Activated CD4-positive, alpha-beta T cell treated with anti-CD3 and anti-CD28 coated beads, Interleukin-2, amount 10 ng/mL, durations not matched to agents 7 days and 5 days (primary cell): ENCODE results near the gene ZNF385A. TPM values are rescaled to one million over a fixed set of nuclear protein-coding genes. Genes with fewer than 3 reads are reported as not detected.

Experiments used
- CTCF ChIA-PET: fragments of 350-600 bp; sonication (Branson Sonifier 250); formaldehyde crosslinking; loops from one replicate; lab custom pipeline; 2021; ENCODE audit warnings: antibody characterized with exemption; lab: Charles Lee
- POLR2A ChIA-PET: fragments of 350-600 bp; sonication (Branson Sonifier 250); formaldehyde crosslinking; loops from one replicate; lab custom pipeline; 2021; ENCODE audit warnings: antibody characterized with exemption; lab: Charles Lee
- DNase-seq: peaks from one replicate; pipeline ENCODE4 v3.0.0-alpha.2; 2020
- H3K27ac Mint-ChIP-seq: one replicate; pipeline ENCODE4 v1.8.0; 2021; ENCODE audit warnings: mild to moderate bottlenecking, moderate library complexity, mixed read lengths
- H3K27me3 Mint-ChIP-seq: one replicate; pipeline ENCODE4 v1.8.0; 2021; ENCODE audit warnings: mixed read lengths
- H3K36me3 Mint-ChIP-seq: one replicate; pipeline ENCODE4 v1.8.0; 2021; ENCODE audit warnings: low read depth, mixed read lengths
- H3K4me1 Mint-ChIP-seq: one replicate; pipeline ENCODE4 v1.8.0; 2021; ENCODE audit warnings: mixed read lengths
- H3K4me3 Mint-ChIP-seq: one replicate; pipeline ENCODE4 v1.8.0; 2021; ENCODE audit warnings: mild to moderate bottlenecking, moderate library complexity, mixed read lengths
- H3K9me3 Mint-ChIP-seq: one replicate; pipeline ENCODE4 v1.8.0; 2021; ENCODE audit warnings: mixed read lengths
- total RNA-seq, 2 experiments: library from RNA; stranded (reverse); gene quantifications; one replicate each; pipeline ENCODE4 v1.2.3, GENCODE V29; 2021

Gene ZNF385A
- total RNA-seq = 1 to 10 TPM in 1 of 2 experiments, under 1 TPM in 1; 0.48 to 1.3 TPM

- H3K27ac Mint-ChIP-seq = no peak within 1 kb of the TSS
- no peaks in the 10 kb centered on the region for H3K27me3 Mint-ChIP-seq
- no peaks in the 10 kb centered on the region for H3K9me3 Mint-ChIP-seq
- H3K36me3 Mint-ChIP-seq = no peaks in the 10 kb centered on the region
- DNase-seq = no peak
- ChIA-PET POLR2A (no interaction called here), CTCF (interaction anchor here (0.6 to 1.9 kb wide), 6 partner anchors 8 to 193 kb away, joined by 3 to 7 read pairs (median 3); no protein-coding TSS in a partner anchor)
- H3K4me3 Mint-ChIP-seq = no peak within 1 kb of the TSS
- peaks cover 5% of the 10 kb centered on the region for H3K4me1 Mint-ChIP-seq
These were observed at the start of gene ZNF385A for GRCh38 chr12:54384591-54385041. ZNF385A (minus strand) TSS chr12:54384733; CDS start chr12:54384514, 219 bp downstream.

GRCh38 chr12:54432815-54433164 lies 48.3 kb upstream of the ZNF385A start:
- Mint-ChIP-seq H3K36me3 (no peaks in the 10 kb centered on the region), H3K27me3 (peaks cover 14% of the 10 kb centered on the region), H3K27ac (peak overlapping the region; percentile 46), H3K4me3 (no peak overlapping the region), H3K9me3 (no peaks in the 10 kb centered on the region), H3K4me1 (peaks cover 39% of the 10 kb centered on the region)
- CTCF ChIA-PET = interaction anchor here (0.6 to 2.5 kb wide), 8 partner anchors 11 to 115 kb away, joined by 3 to 17 read pairs (median 4); partner anchors contain the start of gene ITGA5
- no peak for DNase-seq
- POLR2A ChIA-PET = no interaction called here

- Mint-ChIP-seq H3K27me3 (peaks cover 19% of the 10 kb centered on the region), H3K4me3 (peak overlapping the region; percentile 13), H3K27ac (peak overlapping the region; percentile 46), H3K36me3 (no peaks in the 10 kb centered on the region), H3K4me1 (peaks cover 42% of the 10 kb centered on the region), H3K9me3 (no peaks in the 10 kb centered on the region)
- peak; percentile 33 for DNase-seq
- CTCF ChIA-PET = interaction anchor here (0.6 to 2.5 kb wide), 9 partner anchors 12 to 44 kb away, joined by 3 to 17 read pairs (median 3); partner anchors contain the start of gene ITGA5
- POLR2A ChIA-PET = no interaction called here
These were observed 47.6 kb upstream of the ZNF385A start for GRCh38 chr12:54431911-54432814.

- no peaks in the 10 kb centered on the region for H3K36me3 Mint-ChIP-seq
- ChIA-PET CTCF (interaction anchor here (0.7 to 4.5 kb wide), 8 partner anchors 8 to 35 kb away, joined by 3 to 25 read pairs (median 3); no protein-coding TSS in a partner anchor), POLR2A (no interaction called here)
- no peak for DNase-seq
- H3K27me3 Mint-ChIP-seq = peaks cover 30% of the 10 kb centered on the region
- no peaks in the 10 kb centered on the region for H3K9me3 Mint-ChIP-seq
- H3K4me1 Mint-ChIP-seq = peaks cover 44% of the 10 kb centered on the region
- no peak overlapping the region for H3K27ac Mint-ChIP-seq
- no peak overlapping the region for H3K4me3 Mint-ChIP-seq
These were observed 46.0 kb upstream of the ZNF385A start for GRCh38 chr12:54430471-54431069.

- Mint-ChIP-seq H3K27me3 (peaks cover 40% of the 10 kb centered on the region), H3K27ac (no peak overlapping the region), H3K9me3 (no peaks in the 10 kb centered on the region), H3K4me1 (peaks cover 44% of the 10 kb centered on the region), H3K4me3 (no peak overlapping the region), H3K36me3 (no peaks in the 10 kb centered on the region)
- no peak for DNase-seq
- POLR2A ChIA-PET = no interaction called here
- CTCF ChIA-PET = interaction anchor here (1.2 to 4.5 kb wide), 8 partner anchors 9 to 50 kb away, joined by 3 to 25 read pairs (median 6); no protein-coding TSS in a partner anchor
These were observed 44.5 kb upstream of the ZNF385A start for GRCh38 chr12:54429014-54429471.

GRCh38 chr12:54428050-54429013 lies 43.8 kb upstream of the ZNF385A start:
- Mint-ChIP-seq H3K4me1 (peaks cover 41% of the 10 kb centered on the region), H3K36me3 (no peaks in the 10 kb centered on the region), H3K4me3 (no peak overlapping the region), H3K9me3 (no peaks in the 10 kb centered on the region), H3K27ac (no peak overlapping the region), H3K27me3 (peaks cover 45% of the 10 kb centered on the region)
- POLR2A ChIA-PET = no interaction called here
- CTCF ChIA-PET = interaction anchor here (0.8 to 4.5 kb wide), 10 partner anchors 9 to 120 kb away, joined by 3 to 25 read pairs (median 4); no protein-coding TSS in a partner anchor
- DNase-seq = no peak

GRCh38 chr12:54427106-54427505 lies 42.6 kb upstream of the ZNF385A start:
- Mint-ChIP-seq H3K9me3 (no peaks in the 10 kb centered on the region), H3K4me1 (peaks cover 29% of the 10 kb centered on the region), H3K4me3 (no peak overlapping the region), H3K27me3 (peaks cover 57% of the 10 kb centered on the region), H3K27ac (no peak overlapping the region), H3K36me3 (no peaks in the 10 kb centered on the region)
- ChIA-PET CTCF (interaction anchor here (0.7 to 4.5 kb wide), 5 partner anchors 9 to 36 kb away, joined by 3 to 25 read pairs (median 3); no protein-coding TSS in a partner anchor), POLR2A (no interaction called here)
- DNase-seq = no peak

GRCh38 chr12:54426690-54427089 lies 42.2 kb upstream of the ZNF385A start:
- ChIA-PET POLR2A (no interaction called here), CTCF (interaction anchor here (0.7 to 2.7 kb wide), 3 partner anchors 9 to 27 kb away, joined by 3 to 12 read pairs (median 3); no protein-coding TSS in a partner anchor)
- H3K36me3 Mint-ChIP-seq = no peaks in the 10 kb centered on the region
- no peak for DNase-seq
- H3K4me1 Mint-ChIP-seq = peaks cover 29% of the 10 kb centered on the region
- peaks cover 60% of the 10 kb centered on the region for H3K27me3 Mint-ChIP-seq
- H3K4me3 Mint-ChIP-seq = no peak overlapping the region
- no peak overlapping the region for H3K27ac Mint-ChIP-seq
- no peaks in the 10 kb centered on the region for H3K9me3 Mint-ChIP-seq

- H3K36me3 Mint-ChIP-seq = no peaks in the 10 kb centered on the region
- DNase-seq = no peak
- CTCF ChIA-PET = interaction anchor here (0.6 to 2.2 kb wide), 2 partner anchors 11 to 134 kb away, joined by 3 to 10 read pairs; no protein-coding TSS in a partner anchor
- POLR2A ChIA-PET = no interaction called here
- no peaks in the 10 kb centered on the region for H3K9me3 Mint-ChIP-seq
- peaks cover 31% of the 10 kb centered on the region for H3K4me1 Mint-ChIP-seq
- no peak overlapping the region for H3K4me3 Mint-ChIP-seq
- H3K27ac Mint-ChIP-seq = no peak overlapping the region
- peaks cover 63% of the 10 kb centered on the region for H3K27me3 Mint-ChIP-seq
These were observed 41.2 kb upstream of the ZNF385A start for GRCh38 chr12:54425702-54426101.

GRCh38 chr12:54424224-54424623 lies 39.7 kb upstream of the ZNF385A start:
- H3K27me3 Mint-ChIP-seq = peaks cover 60% of the 10 kb centered on the region
- ChIA-PET POLR2A (no interaction called here), CTCF (interaction anchor here (0.8 to 2.2 kb wide), 6 partner anchors 9 to 100 kb away, joined by 3 to 10 read pairs (median 3); no protein-coding TSS in a partner anchor)
- H3K36me3 Mint-ChIP-seq = no peaks in the 10 kb centered on the region
- no peak overlapping the region for H3K4me3 Mint-ChIP-seq
- H3K9me3 Mint-ChIP-seq = no peaks in the 10 kb centered on the region
- no peak for DNase-seq
- no peak overlapping the region for H3K27ac Mint-ChIP-seq
- peaks cover 38% of the 10 kb centered on the region for H3K4me1 Mint-ChIP-seq

- Mint-ChIP-seq H3K36me3 (peaks cover 1% of the 10 kb centered on the region), H3K27me3 (peaks cover 60% of the 10 kb centered on the region), H3K4me3 (no peak overlapping the region), H3K27ac (no peak overlapping the region), H3K9me3 (no peaks in the 10 kb centered on the region), H3K4me1 (peaks cover 37% of the 10 kb centered on the region)
- ChIA-PET POLR2A (no interaction called here), CTCF (interaction anchor here (0.8 to 1.0 kb wide), 5 partner anchors 11 to 99 kb away, joined by 3 to 4 read pairs (median 3); no protein-coding TSS in a partner anchor)
- no peak for DNase-seq
These were observed 39.2 kb upstream of the ZNF385A start for GRCh38 chr12:54423816-54424150.
